OCI-LY3 (cell line): Measurements from ENCODE around the gene CEP41.

Experiments used
- H2AFZ ChIP-seq: fragments of 200-600, 300-600 bp; shearing (Covaris generic); 2 replicates; pipeline ENCODE4 v1.6.0; 2014; ENCODE audit warnings: antibody characterized with exemption, low read depth, low read length
- H3K27ac ChIP-seq: fragments of 200-600, 300-600 bp; sonication (generic); 2 replicates; pipeline ENCODE4 v1.5.1; 2014; ENCODE audit warnings: mild to moderate bottlenecking, low read length, moderate library complexity, mixed read lengths
- H3K27me3 ChIP-seq: fragments of 200-600, 300-600 bp; sonication (generic); 2 replicates; pipeline ENCODE4 v1.6.1; 2014; ENCODE audit warnings: low read depth, low read length, mixed read lengths
- H3K36me3 ChIP-seq: fragments of 200-600, 300-600 bp; sonication (generic); replicated peaks from 2 replicates; pipeline ENCODE3; 2014; ENCODE audit warnings: low read depth, low read length, mixed read lengths
- H3K4me1 ChIP-seq: fragments of 300-600, 200-600 bp; sonication (generic); 2 replicates; pipeline ENCODE4 v1.6.1; 2014; ENCODE audit warnings: low read length, mixed read lengths
- H3K4me2 ChIP-seq: fragments of 200-600, 300-600 bp; sonication (generic); 2 replicates; pipeline ENCODE4 v1.6.1; 2014; ENCODE audit warnings: low read length, mixed read lengths
- H3K4me3 ChIP-seq: fragments of 300-600, 200-600 bp; sonication (generic); 2 replicates; pipeline ENCODE4 v1.5.1; 2014; ENCODE audit warnings: antibody characterized with exemption, mild to moderate bottlenecking, low read length, moderate library complexity
- H3K79me2 ChIP-seq: fragments of 300-600, 200-600 bp; shearing (Covaris generic); 2 replicates; pipeline ENCODE4 v1.6.1; 2014; ENCODE audit warnings: mild to moderate bottlenecking, low read length, mixed read lengths
- H3K9ac ChIP-seq: fragments of 300-600, 200-600 bp; shearing (Covaris generic); 2 replicates; pipeline ENCODE4 v1.6.0; 2014; ENCODE audit warnings: mild to moderate bottlenecking, low read length, moderate library complexity
- H3K9me3 ChIP-seq: fragments of 200-600, 300-600 bp; shearing (Covaris generic); 2 replicates; pipeline ENCODE4 v1.6.1; 2014; ENCODE audit warnings: low read length, mixed read lengths; ENCODE audit not compliant: insufficient read depth
- H4K20me1 ChIP-seq: fragments of 200-600, 300-600 bp; sonication (generic); 2 replicates; pipeline ENCODE4 v1.6.1; 2016; ENCODE audit warnings: low read length, mixed read lengths; ENCODE audit not compliant: insufficient read depth
- CTCF ChIP-seq: fragments of 200-600, 300-600 bp; sonication (generic); IDR thresholded peaks from 2 replicates; pipeline ENCODE4 v1.5.1; 2014; ENCODE audit warnings: antibody characterized with exemption, low read length, low read depth
- EZH2phosphoT487 ChIP-seq: fragments of 200-600 bp; shearing (Covaris generic); IDR thresholded peaks from 2 replicates; pipeline ENCODE4 v1.6.1; 2018; ENCODE audit warnings: antibody characterized with exemption, mixed run types, low read depth

Gene CEP41

GRCh38 chr7:130440527-130441365 lies at the start of gene CEP41:
Gene CEP41 (minus strand): TSS chr7:130441016. CDS start chr7:130440966, 50 bp downstream.
- H3K4me1 ChIP-seq, result peaks cover 15% of the 10 kb centered on the region
- H3K4me3 ChIP-seq, result peak within 1 kb of the TSS; percentile 87
- H3K9ac ChIP-seq, result peak within 1 kb of the TSS; percentile 80
- no peaks in the 10 kb centered on the region for H3K36me3 ChIP-seq
- no peaks in the 10 kb centered on the region for H3K9me3 ChIP-seq
- TF ChIP-seq EZH2phosphoT487 (no peak), CTCF (no peak)
- peak within 1 kb of the TSS; percentile 77 for H3K27ac ChIP-seq
- H3K27me3 ChIP-seq, result no peaks in the 10 kb centered on the region
- H2AFZ ChIP-seq, result peak within 1 kb of the TSS; percentile 94
- peak within 1 kb of the TSS; percentile 93 for H3K4me2 ChIP-seq
- peaks cover 4% of the 10 kb centered on the region for H3K79me2 ChIP-seq
- no peaks in the 10 kb centered on the region for H4K20me1 ChIP-seq

- 0 out of 2 replicates have a peak, but pooled peaks cover 1% of the 10 kb centered on the region for H3K27me3 ChIP-seq
- H3K79me2 ChIP-seq, result peaks cover 36% of the 10 kb centered on the region
- H3K9me3 ChIP-seq, result no peaks in the 10 kb centered on the region
- H3K4me3 ChIP-seq, result no peak overlapping the region
- H3K27ac ChIP-seq, result no peak overlapping the region
- no peaks in the 10 kb centered on the region for H4K20me1 ChIP-seq
- TF ChIP-seq EZH2phosphoT487 (no peak), CTCF (no peak)
- peaks cover 6% of the 10 kb centered on the region for H3K36me3 ChIP-seq
- H3K4me1 ChIP-seq, result peaks cover 11% of the 10 kb centered on the region
- no peak overlapping the region for H3K4me2 ChIP-seq
- H3K9ac ChIP-seq, result no peak overlapping the region
- H2AFZ ChIP-seq, result no peak overlapping the region
Observed at GRCh38 chr7:130490311-130490791, 49.5 kb upstream of the CEP41 start.

GRCh38 chr7:130489140-130489983 lies 48.5 kb upstream of the CEP41 start:
- H4K20me1 ChIP-seq, result no peaks in the 10 kb centered on the region
- no peak overlapping the region for H3K9ac ChIP-seq
- H3K79me2 ChIP-seq, result peaks cover 36% of the 10 kb centered on the region
- H3K4me1 ChIP-seq, result peaks cover 11% of the 10 kb centered on the region
- H3K36me3 ChIP-seq, result peaks cover 6% of the 10 kb centered on the region
- TF ChIP-seq CTCF (no peak), EZH2phosphoT487 (no peak)
- H3K4me3 ChIP-seq, result no peak overlapping the region
- H3K27me3 ChIP-seq, result 0 out of 2 replicates have a peak, but pooled peaks cover 4% of the 10 kb centered on the region
- H3K4me2 ChIP-seq, result no peak overlapping the region
- H3K27ac ChIP-seq, result no peak overlapping the region
- no peaks in the 10 kb centered on the region for H3K9me3 ChIP-seq
- H2AFZ ChIP-seq, result no peak overlapping the region
